ENCODE data around the gene LRP2. TPM values are rescaled to one million over a fixed set of nuclear protein-coding genes. Genes with fewer than 3 reads are reported as not detected.

The LRP2 gene
- total and polyA plus RNA-seq, 2 donors (not counting 1 experiment from before 2014, with no cell fraction given): under 0.01 TPM; not detected in 1

GRCh38 chr2:169091761-169092519, 270.4 kb downstream of the LRP2 start:
- Histone ChIP-seq H3K36me3 (ENCODE audit: control insufficient read depth, insufficient read depth, low read length) (no peaks in the 10 kb centered on the region), H2AFZ (ENCODE audit: low read length) (no peak overlapping the region), H3K79me2 (ENCODE audit: control insufficient read depth, insufficient read depth, low read length) (no peaks in the 10 kb centered on the region), H3K4me3 (replicated peaks in 1 of 4; ENCODE audit: control extremely low read depth in 1 of 4, insufficient read depth in 1 of 4, low read depth in 3 of 4, low read length in 4 of 4) (no peak overlapping the region), H3K4me1 (ENCODE audit: control insufficient read depth, extremely low read depth, insufficient read depth, low read length) (no peaks in the 10 kb centered on the region), H3K27me3 (ENCODE audit: control insufficient read depth, insufficient read depth, low read length) (no peaks in the 10 kb centered on the region), H3K9me3 (ENCODE audit: control insufficient read depth, insufficient read depth, low read depth, low read length) (no peaks in the 10 kb centered on the region), H3K4me2 (ENCODE audit: extremely low read depth, insufficient read depth, low read length) (no peak overlapping the region), H3K27ac (ENCODE audit: insufficient read depth, low read length) (no peak overlapping the region), H4K20me1 (ENCODE audit: control insufficient read depth, extremely low read depth, insufficient read depth, low read length) (no peaks in the 10 kb centered on the region), H3K9ac (ENCODE audit: insufficient read depth, low read length) (no peak overlapping the region)
- TF ChIP-seq EZH2 (IDR thresholded peaks at IDR 0.05; ENCODE audit: low read length, missing control alignments): no peak
- no peak for TF ChIP-seq CTCF (conservative IDR thresholded peaks at IDR 0.05 in 1 of 2, IDR thresholded peaks at IDR 0.05 in 1 of 2; ENCODE audit: low read depth in 1 of 2, low read length in 2 of 2)
- DNase-seq (ENCODE audit: low read depth in 2 of 2): peak; percentile 69 to 80

- Histone ChIP-seq H3K9me3 (ENCODE audit: control insufficient read depth, insufficient read depth, low read depth, low read length) (no peaks in the 10 kb centered on the region), H3K27ac (ENCODE audit: insufficient read depth, low read length) (no peak overlapping the region), H3K36me3 (ENCODE audit: control insufficient read depth, insufficient read depth, low read length) (no peaks in the 10 kb centered on the region), H3K4me3 (replicated peaks in 1 of 4; ENCODE audit: control extremely low read depth in 1 of 4, insufficient read depth in 1 of 4, low read depth in 3 of 4, low read length in 4 of 4) (no peak overlapping the region), H3K4me2 (ENCODE audit: extremely low read depth, insufficient read depth, low read length) (no peak overlapping the region), H3K79me2 (ENCODE audit: control insufficient read depth, insufficient read depth, low read length) (no peaks in the 10 kb centered on the region), H3K9ac (ENCODE audit: insufficient read depth, low read length) (no peak overlapping the region), H3K27me3 (ENCODE audit: control insufficient read depth, insufficient read depth, low read length) (no peaks in the 10 kb centered on the region), H2AFZ (ENCODE audit: low read length) (no peak overlapping the region), H4K20me1 (ENCODE audit: control insufficient read depth, extremely low read depth, insufficient read depth, low read length) (no peaks in the 10 kb centered on the region), H3K4me1 (ENCODE audit: control insufficient read depth, extremely low read depth, insufficient read depth, low read length) (no peaks in the 10 kb centered on the region)
- no peak for TF ChIP-seq CTCF (conservative IDR thresholded peaks at IDR 0.05 in 1 of 2, IDR thresholded peaks at IDR 0.05 in 1 of 2; ENCODE audit: low read depth in 1 of 2, low read length in 2 of 2)
- TF ChIP-seq EZH2 (IDR thresholded peaks at IDR 0.05; ENCODE audit: low read length, missing control alignments): no peak
- DNase-seq (ENCODE audit: low read depth in 2 of 2): no peak
Observed at GRCh38 chr2:169091256-169091655, 271.1 kb downstream of the LRP2 start.

GRCh38 chr2:169090133-169090820, 272.1 kb downstream of the LRP2 start:
- H3K9me3 ChIP-seq (ENCODE audit: control insufficient read depth, insufficient read depth, low read depth, low read length): no peaks in the 10 kb centered on the region
- no peak overlapping the region for H3K4me2 ChIP-seq (ENCODE audit: extremely low read depth, insufficient read depth, low read length)
- DNase-seq (ENCODE audit: low read depth in 2 of 2): no peak
- H3K4me1 ChIP-seq (ENCODE audit: control insufficient read depth, extremely low read depth, insufficient read depth, low read length): no peaks in the 10 kb centered on the region
- H3K9ac ChIP-seq (ENCODE audit: insufficient read depth, low read length): no peak overlapping the region
- H4K20me1 ChIP-seq (ENCODE audit: control insufficient read depth, extremely low read depth, insufficient read depth, low read length): no peaks in the 10 kb centered on the region
- no peak overlapping the region for H3K27ac ChIP-seq (ENCODE audit: insufficient read depth, low read length)
- no peaks in the 10 kb centered on the region for H3K27me3 ChIP-seq (ENCODE audit: control insufficient read depth, insufficient read depth, low read length)
- TF ChIP-seq CTCF (conservative IDR thresholded peaks at IDR 0.05 in 1 of 2, IDR thresholded peaks at IDR 0.05 in 1 of 2; ENCODE audit: low read depth in 1 of 2, low read length in 2 of 2) (no peak), EZH2 (IDR thresholded peaks at IDR 0.05; ENCODE audit: low read length, missing control alignments) (no peak)
- no peaks in the 10 kb centered on the region for H3K79me2 ChIP-seq (ENCODE audit: control insufficient read depth, insufficient read depth, low read length)
- H2AFZ ChIP-seq (ENCODE audit: low read length): no peak overlapping the region
- H3K4me3 ChIP-seq (replicated peaks in 1 of 4; ENCODE audit: control extremely low read depth in 1 of 4, insufficient read depth in 1 of 4, low read depth in 3 of 4, low read length in 4 of 4): no peak overlapping the region
- H3K36me3 ChIP-seq (ENCODE audit: control insufficient read depth, insufficient read depth, low read length): no peaks in the 10 kb centered on the region
